DMS53 (cell line): ENCODE data around the gene YPEL5.

ENCODE experiments used
- DNase-seq: peaks from one replicate; lab custom pipeline; 2025; lab: John Stamatoyannopoulos, UW

YPEL5 gene

DNA sequence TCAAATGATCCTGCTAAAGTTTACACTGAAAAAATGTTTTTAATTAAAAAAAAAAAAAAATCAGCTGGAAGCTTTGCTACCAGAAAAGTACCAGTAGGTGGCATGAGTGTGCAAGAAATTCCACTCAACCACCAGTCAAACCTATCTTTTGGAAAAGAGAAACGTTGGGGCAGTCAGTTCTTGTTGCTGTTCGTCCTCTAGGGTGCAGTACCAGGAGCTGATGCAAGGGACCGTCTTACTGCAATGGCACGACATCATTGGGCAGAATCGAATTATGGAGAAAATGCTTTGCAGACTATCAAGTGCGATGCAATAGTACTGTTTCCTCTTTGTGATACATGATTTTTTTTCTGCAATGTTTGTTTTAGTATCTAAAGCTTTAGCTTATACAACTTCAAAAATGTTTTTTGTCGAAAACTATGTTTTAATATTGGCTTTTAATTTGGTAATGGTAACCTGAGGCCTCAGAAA, 18.3 kb downstream of the YPEL5 start:
- peak; percentile 93 for DNase-seq

DNA sequence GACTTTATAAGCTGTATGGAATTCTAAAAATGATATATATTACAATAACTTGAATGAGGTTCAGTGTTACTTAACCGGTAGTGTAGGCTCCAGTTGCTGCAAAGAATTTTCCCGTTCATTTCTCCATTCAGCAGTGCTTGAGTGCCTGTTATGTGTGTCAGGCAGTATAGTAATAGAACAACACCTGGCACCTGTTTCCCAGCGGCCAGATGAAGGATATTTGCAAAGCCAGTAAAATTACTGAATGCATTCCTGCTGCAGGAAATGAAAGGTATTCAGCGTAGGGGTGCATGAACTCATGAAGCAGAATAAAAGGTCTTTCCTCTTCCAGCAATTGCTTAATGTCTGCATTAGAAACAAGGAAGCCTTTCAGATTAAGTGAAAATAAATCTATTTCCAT, 18.8 kb downstream of the YPEL5 start:
- DNase-seq, result no peak

DNA sequence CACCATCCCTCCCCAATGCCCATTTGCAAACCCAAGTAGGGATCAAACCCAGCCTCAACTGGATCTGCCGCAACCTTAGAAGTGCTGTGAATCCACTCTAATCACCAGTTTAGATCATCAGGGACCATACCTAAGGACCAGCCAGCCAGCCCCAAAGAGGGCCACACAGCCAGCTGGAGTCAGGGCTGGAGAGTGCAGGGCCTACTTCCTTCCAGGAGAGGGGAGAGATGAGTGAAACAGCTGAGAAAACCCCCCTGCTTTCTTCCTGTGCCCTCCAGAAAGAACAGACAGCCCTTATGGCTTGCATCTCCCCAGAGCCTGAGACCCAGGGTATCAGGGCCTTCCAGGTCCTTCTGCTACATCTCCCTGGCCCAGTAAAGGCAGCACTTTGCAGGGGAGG, 25.8 kb downstream of the YPEL5 start:
- no peak for DNase-seq

DNA sequence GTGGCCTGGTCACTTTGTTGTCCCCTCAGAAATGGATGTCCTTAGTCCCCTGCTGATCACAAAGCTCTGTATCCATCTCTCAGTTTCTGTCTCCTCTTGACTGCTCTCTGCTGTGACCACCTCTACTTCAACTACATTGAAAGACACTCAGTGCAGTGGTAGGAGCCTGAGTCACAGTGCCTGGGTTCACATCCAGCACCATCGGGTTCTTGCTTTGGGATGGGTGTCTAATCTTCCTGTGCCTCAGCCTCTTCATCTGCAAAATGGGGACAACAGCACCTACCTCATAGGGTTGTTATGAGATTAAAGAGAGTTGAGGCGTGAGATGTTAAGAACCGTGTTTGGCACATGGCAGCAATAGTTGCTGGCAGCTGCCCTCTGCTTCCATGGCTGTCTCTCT, 30.6 kb downstream of the YPEL5 start:
- DNase-seq, result no peak

DNA sequence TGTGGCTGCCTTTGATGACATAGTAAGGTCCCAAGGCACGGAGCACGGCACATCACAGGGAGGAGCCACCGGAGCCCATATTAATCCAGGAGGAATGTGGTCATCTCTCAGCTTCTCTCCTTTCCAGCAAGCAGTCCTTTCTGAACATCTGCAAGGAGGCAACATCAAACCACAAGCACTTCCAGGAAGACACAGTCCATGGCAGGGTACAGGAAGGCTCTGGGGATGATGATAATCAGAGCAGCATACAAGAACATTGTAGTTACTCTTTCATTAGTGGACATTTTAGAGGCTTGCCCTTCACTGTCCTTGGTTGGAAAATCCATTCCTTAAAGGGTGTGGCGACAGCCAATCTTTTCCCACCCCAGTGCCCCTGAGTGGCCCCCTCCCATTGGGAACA, 31.1 kb downstream of the YPEL5 start:
- no peak for DNase-seq

DNA sequence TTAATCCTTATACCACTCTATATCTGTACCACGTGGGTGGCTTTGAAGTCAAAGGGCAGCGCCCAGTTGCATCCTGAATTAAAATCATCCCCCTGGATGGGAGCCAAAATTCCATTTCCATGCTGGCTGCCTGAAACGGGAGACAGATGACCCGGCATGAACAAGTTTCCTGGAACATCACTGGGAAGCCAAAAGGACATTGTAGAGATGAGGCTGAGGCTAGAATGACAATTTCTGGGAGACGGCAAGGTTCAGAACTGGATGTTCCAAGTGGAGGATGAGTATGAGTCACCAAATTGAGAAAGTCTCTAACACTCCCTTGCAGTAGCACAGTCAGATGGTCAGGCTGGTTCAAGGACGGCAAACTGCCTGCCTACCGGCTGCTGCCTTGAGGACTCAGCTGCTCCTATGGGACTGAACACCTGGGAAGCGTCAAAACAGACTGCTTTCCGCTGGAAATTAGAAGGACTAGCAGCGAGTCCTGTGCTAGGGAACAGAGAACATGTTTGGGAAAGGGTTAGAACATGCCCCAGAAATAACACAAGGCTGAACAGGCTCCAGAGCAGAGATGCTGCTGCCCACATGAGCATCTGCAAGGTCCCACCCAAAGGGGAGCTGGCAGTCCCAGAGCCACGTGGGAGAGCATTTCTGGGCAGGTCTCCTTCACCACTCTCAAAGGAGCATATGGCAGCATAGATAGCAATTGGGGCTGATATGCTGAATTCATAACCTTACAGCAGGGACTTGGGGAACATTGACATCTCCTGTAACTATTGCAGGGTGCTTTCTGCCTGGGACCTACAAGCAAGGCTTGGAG, 32.0 kb downstream of the YPEL5 start:
- DNase-seq, result no peak

DNA sequence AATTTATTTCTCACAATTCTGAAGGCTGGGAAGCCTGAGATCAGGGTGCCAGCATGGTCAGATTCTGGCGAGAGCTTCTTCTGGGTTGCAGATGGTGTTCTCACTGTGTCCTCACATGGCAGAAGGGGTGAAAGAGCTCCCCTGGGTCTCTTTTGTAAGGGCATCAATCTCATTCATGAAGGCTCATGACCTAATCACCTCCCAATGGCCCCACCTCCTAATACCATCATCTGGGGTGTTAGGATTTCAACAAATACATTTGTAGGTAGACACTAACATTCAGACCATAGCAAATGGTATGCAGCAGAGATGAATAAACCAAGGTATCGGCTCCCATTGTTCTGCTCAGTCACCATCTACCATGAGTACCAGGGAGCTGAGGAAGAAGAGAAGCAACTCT, 32.7 kb downstream of the YPEL5 start:
- DNase-seq, result no peak

DNA sequence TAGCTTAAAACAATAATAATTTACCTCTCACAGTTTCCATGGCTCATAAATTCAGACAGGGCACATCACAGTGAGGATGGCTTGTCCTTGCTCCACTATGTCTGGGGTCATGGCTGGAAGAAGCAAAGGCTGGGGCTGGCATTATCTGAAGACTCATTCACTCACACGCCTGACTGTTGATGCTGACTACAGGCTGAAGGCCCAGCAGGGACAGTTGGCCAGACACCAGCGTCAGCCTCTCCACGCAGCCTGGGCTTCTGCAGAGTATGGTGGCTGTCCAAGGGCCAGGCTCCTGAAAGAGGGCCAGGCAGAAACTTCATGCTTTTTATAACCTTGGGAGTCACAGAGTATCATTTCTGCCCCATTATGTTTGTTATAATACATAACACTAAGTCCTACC, 33.4 kb downstream of the YPEL5 start:
- DNase-seq, result no peak

DNA sequence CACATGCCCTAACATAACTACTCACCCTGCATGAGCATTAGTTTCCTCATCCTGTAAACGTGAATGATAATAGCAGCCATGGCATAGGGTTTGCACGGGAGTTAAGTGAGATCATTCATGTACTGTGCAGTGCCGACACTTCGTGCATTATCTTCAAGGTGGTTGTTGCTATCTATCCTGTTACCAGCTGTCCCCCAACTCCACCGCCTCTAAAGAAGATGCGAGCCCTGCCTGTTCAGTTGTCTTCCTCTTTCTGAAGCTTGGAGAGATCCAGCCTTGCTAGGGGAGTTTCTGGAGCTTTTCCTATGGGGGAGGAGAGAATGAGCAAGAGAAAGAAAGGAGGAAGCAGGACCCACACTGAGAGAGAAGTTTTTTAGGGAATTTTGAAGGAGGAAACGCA, 34.4 kb downstream of the YPEL5 start:
- DNase-seq, result no peak

DNA sequence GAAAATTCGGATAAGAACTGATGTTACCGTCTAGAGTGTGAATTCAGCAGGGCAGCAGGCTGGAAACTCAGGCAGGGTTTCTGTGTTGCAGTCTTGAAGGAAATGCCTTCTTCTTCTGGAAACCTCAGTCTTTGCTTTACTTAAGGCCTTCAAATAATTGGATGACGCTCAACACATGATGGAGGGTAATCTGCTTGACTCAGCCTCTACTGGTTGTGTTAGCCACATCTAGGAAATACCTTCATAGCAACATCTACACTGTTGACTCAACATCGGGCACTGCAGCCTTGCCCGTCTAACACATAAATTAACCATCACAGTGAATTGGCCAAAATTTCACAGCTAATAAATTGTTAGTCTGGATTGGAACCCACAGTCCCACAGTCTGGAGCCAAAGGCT, 37.2 kb downstream of the YPEL5 start:
- no peak for DNase-seq

DNA sequence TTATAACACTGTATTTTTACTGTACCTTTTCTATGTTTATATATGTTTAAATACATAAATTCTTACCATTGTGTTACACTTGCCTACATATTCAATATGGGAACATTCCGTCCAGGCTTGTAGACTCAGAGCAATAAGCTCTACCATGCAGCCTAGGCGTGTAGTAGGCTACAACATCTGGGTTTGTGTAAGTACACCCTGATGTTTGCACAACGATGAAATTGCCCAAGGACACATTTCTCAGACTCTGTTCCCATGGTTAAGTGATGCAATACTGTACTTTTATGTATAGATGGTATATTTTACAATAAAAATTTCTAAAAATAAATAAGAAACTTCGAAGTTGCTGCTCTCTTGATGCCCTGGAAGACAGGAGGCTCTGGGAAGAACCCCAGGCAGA, 38.4 kb downstream of the YPEL5 start:
- DNase-seq, result no peak

DNA sequence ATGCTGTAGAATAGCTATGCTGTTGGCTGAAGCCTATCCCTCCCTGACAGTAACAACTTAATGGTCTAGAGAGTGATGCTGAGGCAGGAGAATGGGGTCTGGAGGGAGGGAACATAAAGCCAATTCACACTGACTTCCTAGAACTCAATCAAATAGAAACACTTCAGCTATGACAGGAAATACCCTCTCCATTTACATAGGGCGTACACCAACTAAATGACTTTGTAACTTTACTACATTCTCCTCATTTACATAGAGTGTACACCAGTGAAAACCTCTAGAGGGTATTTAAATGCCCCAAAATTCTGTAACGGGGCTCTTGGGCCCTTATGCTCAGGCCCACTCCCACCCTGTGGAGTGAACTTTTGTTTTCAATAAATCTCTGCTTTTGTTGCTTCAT, 41.5 kb downstream of the YPEL5 start:
- DNase-seq, result no peak

DNA sequence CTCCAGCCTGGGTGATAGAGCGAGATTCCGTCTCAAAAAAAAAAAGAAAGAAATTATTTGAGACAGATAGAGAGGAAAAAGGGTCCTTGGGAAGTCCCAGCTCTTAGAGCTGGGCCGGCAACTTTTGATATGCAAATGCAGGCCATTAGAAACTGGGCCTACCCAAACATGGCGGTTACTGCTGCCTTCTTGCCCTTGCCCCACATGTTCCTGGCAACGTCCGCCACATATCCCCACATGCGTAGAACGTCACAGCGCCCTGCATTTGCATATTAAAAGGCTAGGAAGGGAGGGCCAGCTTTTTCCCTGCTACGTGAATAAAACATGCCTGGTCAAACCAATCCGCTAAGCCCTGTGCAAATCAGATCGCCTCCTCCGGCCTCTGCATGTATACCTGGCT, 43.8 kb downstream of the YPEL5 start:
- no peak for DNase-seq

DNA sequence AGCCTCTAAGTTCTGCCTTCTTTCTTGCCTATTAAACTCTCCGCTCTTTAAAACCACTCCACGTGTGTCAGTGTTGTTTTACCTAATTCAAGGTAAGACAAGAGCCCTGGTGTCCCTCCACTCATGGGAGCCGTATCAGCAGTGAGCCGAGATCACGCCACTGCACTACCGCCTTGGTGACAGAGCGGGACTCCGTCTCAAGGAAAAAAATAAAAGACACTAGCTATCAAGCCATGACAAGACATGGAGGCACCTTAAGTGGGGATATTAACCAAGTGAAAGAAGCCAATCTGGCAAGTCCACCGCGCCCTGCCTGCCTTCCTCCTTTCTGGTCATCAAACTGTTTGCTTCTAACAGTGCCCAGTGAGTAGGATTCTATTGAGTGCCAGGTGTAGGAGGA, 44.3 kb downstream of the YPEL5 start:
- DNase-seq, result no peak

DNA sequence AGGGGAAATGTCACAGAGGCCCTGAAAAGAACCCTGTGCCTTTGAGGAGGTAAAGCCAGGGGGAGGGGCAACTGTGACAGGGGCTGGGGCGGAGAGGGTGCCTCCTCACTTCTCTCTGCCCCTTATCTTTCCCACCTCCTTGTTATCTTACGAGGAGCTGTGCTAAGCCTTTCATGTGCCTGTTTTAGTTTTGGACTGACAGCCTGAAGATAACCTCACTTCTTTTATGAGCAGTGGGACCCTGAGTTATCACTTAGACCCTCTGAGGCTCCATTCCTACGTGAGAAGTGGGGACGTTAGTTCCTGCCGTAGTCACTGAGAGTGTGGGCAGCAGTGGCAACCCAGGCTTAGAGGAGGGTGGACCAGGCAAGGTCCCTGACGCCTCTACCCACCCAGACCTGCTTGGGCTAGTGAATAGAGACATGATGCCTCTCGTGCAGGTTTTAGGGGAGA, 45.0 kb downstream of the YPEL5 start:
- DNase-seq, result no peak

DNA sequence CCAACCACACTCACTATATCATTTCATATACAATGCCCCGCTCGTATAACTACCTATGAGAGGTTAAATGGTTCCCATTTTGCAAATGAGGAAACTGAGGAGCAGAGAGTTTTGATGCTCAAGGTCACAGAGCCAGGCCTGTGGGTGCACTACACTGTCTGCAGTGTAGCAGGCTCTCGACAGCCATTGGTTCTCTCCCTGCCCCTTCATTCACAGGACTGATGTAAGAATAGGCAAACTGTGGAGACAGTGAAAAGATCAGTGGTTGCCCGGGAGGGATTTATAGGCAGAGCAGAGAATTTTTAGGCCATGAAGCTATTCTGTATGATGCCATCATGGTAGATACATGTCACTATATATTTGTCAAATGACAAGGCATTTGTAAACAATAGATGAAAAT, 45.5 kb downstream of the YPEL5 start:
- DNase-seq, result no peak

DNA sequence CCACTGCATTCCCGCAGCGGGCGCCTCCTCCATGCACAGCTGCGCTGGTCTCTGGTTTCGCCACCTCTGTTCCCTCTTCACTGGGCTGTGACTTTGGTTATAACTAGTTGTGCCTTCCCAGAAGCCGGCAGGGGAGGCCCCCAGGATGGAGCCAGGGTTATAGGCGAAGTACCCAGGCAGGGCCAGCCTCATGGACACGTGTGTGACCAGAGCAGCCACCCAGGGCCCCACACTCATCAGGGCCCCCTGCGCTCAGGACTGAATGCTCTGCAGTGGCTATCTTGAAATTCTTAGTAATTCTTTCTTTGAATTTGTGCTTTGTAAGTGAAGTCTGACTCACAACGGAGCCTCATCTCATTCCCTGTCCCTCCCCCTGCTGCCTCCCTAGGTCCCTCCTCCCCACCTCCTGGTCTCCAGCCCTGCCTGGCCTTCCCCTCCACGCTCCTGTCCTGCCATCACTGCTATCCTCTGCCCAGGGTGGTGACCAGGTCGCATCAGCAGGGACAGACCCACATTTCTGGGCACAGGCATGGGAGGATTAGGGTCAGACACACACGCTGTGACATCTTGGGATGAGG, 46.4 kb downstream of the YPEL5 start:
- no peak for DNase-seq

DNA sequence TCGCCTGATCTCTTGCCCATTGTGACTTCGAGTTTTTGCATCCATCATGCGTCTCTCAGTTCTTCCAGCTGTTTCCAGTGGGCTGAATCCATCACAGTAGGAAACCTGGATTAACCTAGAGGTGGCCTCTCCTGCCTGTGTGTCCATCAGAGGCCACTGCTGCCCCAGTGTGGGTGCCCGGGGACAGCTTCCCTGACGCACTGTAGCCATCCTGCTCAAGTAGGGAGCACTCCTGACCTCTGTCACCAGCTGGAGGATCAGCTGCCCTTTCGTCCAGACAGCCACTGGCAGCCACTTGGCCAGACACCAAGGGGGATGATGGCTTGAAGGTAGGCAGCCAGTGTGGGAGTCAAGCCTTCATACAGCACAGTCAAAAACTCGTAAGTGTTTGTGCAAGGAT, 47.6 kb downstream of the YPEL5 start:
- DNase-seq, result no peak

DNA sequence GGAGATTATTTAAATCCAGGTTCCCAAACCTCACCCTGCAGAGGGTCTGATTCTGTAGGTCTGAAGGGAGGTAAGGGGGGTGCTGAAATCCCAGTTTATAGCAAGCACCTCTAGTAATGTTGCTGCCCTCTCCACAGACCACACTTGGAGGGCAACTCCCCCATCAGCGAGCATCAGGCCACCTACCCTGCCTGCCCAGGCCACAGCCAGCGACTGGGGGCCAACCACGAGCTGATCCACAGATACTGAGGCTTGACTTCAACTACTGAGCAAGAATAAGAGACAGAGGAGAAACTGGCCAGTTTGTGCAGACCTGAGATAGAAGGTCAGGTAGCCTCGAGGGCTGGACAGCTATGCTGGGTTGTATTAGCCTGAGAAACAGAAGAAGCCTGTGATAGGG, 48.2 kb downstream of the YPEL5 start:
- no peak for DNase-seq

DNA sequence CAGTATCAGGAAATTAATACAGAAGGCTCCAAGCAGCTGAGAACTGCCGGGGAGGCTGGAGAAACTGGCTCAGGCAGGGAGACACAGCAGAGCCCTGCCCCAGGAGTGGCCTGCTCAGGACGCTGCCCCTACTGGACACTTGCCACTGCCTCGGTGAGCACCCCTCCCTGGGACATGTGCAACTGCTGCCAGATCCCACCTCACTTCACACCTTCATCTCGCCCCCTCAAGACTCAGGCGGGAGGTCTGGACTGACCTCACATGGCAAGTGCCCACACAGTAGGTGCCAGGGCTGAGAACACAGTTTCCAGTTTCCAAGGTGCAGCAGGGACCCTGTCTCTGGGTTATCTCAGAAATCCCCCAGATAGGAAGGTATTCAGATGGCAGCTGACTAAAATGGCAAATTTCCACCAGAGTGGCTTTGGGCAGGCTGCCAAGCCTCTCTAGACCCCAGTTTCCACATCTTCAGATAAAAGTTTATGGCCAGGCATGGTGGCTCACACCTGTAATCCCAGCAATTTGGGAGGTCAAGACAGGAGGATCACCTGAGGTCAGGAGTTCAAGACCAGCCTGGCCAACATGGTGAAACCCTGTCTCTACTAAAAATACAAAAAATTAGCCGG, 50.9 kb downstream of the YPEL5 start:
- no peak for DNase-seq

DNA sequence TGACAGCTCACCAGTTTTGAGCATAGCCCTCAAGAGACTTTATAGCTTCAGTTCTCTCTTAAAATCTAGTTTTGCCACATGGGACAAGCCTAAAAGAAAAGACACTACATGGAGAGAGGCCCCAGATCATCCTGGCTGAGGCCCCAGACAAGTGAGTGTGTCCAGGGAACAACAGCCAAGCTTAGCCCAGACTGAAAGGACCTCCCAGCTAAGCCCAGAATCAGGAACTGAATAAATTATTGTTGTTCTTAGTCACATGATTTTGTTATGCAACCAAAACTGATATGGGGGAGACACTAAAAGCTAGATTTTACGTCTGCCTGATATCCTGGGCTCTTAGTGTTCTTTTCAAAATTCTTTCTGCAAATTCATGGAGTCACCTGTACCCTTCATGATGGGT, 55.2 kb downstream of the YPEL5 start:
- no peak for DNase-seq

DNA sequence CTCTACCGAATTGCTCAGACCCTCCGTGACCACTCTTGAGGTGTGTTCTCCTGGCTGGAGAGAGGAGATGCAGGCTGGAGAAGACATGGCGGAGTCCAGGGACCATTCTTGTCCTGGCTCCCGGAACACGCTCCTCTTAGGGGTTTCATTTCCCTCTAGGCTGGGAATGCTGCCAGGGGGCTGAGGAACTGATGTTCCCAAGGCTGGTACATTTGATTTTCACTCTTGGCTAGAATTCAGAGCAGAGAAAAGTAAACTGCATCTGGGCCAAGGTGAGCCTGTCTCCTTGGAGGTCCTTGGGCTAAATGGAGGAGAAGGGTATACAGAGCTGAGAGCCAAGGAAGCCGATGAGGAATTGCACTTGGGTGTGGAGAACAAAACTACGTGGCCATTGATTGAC, 56.3 kb downstream of the YPEL5 start:
- no peak for DNase-seq

DNA sequence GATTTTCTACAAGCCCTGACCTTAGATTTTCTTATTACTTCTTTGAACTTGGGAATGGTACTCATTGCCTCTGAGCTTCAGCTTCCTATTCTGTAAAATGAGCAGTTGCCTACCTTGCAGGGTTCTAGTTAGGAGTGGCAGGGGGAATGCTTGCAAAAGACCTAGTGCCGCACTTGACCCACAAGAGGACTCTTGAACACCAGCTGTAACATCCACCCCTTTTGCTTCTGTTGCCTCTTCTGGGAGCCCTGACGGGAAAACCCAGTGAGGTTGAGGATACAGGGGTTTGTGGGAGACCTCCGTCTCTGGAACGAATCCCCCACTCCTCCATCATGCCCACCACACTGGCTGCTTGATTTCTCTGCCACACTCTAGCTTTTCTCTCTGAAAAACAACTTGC, 57.5 kb downstream of the YPEL5 start:
- DNase-seq, result no peak
